GM12874 (cell line): Measurements from ENCODE around the gene ERVFRD-1.

Experiments used
- TF ChIP-seq, protein P1 (sequence below): IDR thresholded peaks from 2 replicates; pipeline ENCODE4 v1.5.1; 2011; ENCODE audit warnings: low read depth, mild to moderate bottlenecking, control low read depth, low read length, moderate library complexity; ENCODE audit not compliant: insufficient read depth

ERVFRD-1 gene

DNA sequence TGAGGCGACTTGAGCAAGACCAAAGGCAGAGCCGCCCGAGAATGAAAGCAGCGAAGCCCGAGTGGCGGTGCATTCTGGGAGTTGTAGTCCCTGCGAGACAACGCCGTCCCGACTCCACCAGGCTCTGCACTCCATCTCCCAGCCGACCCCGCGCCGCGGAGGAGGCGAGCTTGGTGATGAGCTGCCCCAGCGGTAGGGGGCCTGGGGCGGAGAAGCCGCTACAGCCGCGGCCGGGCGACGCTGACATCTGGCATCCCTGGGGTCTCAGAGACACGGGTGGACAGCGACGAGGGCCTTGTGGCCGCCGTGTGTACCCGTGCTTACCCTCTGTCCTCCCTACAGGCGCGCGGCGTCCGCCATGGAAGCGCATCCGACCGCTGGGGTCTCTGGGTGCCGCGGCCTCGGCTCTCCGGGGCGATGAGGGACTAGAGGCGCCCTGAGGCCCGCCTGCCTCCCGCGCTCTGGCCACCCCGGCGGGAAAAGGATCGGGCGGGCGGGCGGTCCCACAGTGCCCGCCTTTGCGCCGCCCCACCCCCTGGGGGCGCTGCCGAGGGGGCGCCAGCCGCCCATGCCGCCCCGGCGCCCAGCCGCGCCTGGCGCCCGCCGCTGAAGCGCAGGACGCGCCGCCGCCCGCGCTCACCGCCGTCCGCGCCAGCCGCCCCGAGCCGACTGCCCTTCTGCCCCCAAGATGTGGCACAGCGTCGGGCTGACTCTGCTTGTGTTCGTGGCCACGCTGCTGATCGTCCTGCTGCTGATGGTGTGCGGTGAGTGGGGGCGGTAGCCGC is 17.7 kb downstream of the ERVFRD-1 start, which contains the start of gene SMIM13:
Gene SMIM13 (plus strand): TSS at position 209 of the 785 bp plus-strand sequence. CDS start 480 bp downstream, at position 689.
- TF ChIP-seq, protein P1, sequence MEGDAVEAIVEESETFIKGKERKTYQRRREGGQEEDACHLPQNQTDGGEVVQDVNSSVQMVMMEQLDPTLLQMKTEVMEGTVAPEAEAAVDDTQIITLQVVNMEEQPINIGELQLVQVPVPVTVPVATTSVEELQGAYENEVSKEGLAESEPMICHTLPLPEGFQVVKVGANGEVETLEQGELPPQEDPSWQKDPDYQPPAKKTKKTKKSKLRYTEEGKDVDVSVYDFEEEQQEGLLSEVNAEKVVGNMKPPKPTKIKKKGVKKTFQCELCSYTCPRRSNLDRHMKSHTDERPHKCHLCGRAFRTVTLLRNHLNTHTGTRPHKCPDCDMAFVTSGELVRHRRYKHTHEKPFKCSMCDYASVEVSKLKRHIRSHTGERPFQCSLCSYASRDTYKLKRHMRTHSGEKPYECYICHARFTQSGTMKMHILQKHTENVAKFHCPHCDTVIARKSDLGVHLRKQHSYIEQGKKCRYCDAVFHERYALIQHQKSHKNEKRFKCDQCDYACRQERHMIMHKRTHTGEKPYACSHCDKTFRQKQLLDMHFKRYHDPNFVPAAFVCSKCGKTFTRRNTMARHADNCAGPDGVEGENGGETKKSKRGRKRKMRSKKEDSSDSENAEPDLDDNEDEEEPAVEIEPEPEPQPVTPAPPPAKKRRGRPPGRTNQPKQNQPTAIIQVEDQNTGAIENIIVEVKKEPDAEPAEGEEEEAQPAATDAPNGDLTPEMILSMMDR = peak; percentile 59

DNA sequence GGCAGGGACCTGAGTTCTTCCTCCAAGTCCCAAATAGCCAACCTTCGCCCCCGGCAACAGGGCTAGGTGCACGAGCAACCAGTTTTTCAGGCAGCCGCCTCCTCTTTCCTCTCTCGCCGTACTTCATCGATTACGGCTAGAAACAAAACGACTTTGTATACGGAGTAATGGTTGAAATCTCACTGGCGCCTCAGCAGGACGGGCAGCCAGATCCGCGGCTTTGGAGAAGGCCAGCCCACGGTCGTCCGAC is 18.2 kb downstream of the ERVFRD-1 start:
- TF ChIP-seq, protein P1 = no peak

DNA sequence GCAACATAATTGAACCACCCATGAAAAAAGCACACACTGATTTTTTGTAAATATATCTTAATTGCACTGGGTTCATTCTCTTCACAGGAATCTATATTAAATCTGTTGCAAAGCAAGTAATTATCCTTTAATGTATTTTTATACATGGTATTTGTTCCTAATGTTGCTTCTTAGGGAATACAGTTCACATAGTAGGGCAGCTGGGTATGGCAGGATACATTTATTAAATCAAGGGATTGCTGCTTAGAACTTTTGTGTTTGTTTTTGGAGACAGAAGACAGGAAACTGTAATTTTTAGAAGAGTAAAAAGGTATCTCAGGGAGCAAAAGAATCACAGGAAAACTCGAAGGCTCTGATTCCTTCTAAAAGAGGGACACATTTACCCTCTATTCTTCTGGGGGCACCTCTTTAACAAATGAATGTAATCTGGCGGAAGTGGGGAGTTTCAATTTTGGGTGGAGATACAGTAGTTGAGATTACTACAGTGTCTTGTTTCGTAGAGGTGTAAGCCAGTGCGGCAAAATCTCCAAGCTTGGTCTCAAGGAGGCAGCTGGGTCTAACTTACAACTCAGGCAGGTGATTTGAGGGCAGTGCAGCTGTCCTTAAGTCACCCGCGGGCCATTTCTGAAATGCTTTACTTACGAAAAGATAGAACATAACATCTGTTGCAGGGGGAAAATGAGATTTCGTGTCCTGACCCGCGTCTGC is 18.7 kb downstream of the ERVFRD-1 start:
- TF ChIP-seq, protein P1 = no peak

DNA sequence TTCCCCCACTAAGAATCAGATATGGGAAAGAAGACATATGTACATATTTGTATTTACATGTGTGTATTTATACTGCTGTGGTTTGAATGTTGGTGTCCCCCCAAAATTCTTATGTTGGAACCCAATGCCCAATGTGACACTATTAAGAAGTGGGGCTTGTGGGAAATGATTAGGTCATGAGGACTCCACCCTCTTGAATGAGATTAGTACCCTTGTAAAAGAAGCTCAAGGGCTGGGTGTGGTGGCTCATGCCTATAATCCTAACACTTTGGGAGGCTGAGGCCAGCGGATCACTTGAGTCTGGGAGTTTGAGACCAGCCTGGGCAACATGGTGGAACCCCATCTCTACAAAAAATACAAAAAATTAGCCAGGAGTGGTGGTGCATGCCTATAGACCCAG is 21.8 kb downstream of the ERVFRD-1 start:
- TF ChIP-seq, protein P1 = no peak

DNA sequence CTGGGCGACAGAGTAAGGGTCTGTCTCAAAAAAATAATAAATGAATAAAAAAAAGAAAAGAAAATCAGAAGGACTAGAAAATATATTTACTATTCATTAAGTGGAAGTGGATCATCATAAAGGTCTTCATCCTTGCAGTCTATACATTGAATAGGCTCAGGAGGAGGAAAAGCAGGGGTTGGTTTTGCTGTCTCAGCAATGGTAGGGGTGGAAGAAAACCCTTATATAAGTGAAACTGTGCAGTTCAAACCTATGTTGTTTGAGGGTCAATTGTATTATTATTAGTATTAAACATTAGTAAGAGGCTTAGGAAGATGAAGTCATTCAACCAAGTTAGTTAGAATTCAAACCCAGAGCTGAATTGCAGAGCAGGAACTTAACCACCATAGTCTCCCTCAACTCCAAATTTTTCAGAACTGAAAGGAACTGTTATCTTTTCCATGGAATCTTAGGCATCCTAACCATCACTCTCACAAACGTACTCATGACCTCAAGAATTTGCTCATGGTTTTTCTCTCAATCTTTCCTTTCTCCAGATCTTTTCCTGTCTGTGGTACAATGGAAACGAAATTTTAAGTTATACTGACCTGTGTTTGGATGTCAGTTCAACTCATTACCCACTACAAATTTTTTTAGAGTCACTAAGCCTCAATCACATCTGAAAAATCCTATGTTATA is 25.6 kb downstream of the ERVFRD-1 start:
- TF ChIP-seq, protein P1 = no peak

DNA sequence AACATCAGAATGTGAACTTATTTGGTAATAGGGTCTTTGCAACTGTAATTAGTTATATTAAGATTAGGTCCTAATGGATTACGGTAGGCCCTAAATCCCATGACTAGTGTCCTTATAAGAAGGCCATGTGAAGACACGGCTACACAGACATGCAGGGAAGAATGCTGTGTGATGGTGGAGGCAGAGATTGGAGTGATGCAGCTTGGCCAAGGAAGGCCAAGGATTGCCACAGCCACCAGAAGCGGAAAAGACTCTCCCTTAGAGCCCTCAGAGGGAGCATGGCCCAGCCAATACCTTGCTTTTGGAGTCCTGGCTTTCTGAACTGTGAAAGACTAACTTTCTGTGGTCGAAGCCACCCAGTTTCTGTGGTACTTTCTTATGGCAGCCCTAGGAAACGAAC is 27.6 kb downstream of the ERVFRD-1 start:
- TF ChIP-seq, protein P1 = no peak

DNA sequence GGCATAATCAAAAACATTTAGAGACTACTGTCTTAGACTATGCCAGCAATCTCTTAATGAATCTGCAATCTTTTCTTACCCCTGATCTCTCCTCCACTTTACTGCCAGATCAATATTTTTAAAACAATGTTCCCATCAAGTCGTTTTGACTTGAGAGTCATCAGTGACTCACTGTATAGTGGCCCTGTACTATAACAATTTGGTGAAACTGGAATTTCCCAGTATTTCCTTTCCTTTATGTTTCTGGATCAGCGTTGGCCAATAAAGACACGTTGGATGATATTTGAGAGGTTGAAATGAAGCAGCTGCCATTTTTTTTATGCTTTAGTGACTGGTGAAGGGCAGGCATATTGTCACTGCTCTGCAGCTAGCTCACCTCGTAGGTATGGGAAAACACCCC is 28.0 kb downstream of the ERVFRD-1 start:
- TF ChIP-seq, protein P1 = no peak
